Left ventricle myocardium inferior (tissue), 1 donor: ENCODE measurements around the gene ZNF425. TPM values are rescaled to one million over a fixed set of nuclear protein-coding genes. Genes with fewer than 3 reads are reported as not detected.

ENCODE experiments used
- DNase-seq: peaks from one replicate; pipeline ENCODE4 v3.0.0-alpha.2; 2020
- H3K27ac ChIP-seq: fragments of 200-600 bp; replicated peaks from 2 replicates; pipeline ENCODE4 v1.8.0; 2021
- H3K27me3 ChIP-seq: fragments of 200-600 bp; 2 replicates; pipeline ENCODE4 v1.8.0; 2021; ENCODE audit warnings: low read depth
- H3K36me3 ChIP-seq: fragments of 200-600 bp; 2 replicates; pipeline ENCODE4 v1.8.0; 2021
- H3K4me1 ChIP-seq: fragments of 200-600 bp; 2 replicates; pipeline ENCODE4 v1.8.0; 2021
- H3K4me3 ChIP-seq: fragments of 200-600 bp; 2 replicates; pipeline ENCODE4 v1.8.0; 2021; ENCODE audit warnings: mild to moderate bottlenecking, moderate library complexity
- H3K9me3 ChIP-seq: fragments of 200-600 bp; replicated peaks from 2 replicates; pipeline ENCODE4 v1.8.0; 2021
- intact Hi-C: fragments of 100-400 bp; cut with micrococcal nuclease; formaldehyde crosslinking; loops from one replicate; pipeline ENCODE4 v1.11.0; 2022
- total RNA-seq: library from RNA; stranded (reverse); fragmentation: NEBNext Ultra II Directional; extraction: Animal tissue kit (Norgen Biotek cat#: 25700); gene quantifications from one replicate; pipeline ENCODE4 v1.2.1, GENCODE V29; 2021
- TF ChIP-seq, protein P1 (sequence below): fragments of 200-600 bp; IDR thresholded peaks from 2 replicates; pipeline ENCODE4 v1.8.0; 2021; ENCODE audit warnings: antibody characterized with exemption, mild to moderate bottlenecking, borderline replicate concordance
- donor health status: DM: no; HTN: yes; CAD: no; lungs with severe emphysema.

ZNF425 gene
- total RNA-seq, 1 donor from 2014 or later, result 0.58 TPM

DNA sequence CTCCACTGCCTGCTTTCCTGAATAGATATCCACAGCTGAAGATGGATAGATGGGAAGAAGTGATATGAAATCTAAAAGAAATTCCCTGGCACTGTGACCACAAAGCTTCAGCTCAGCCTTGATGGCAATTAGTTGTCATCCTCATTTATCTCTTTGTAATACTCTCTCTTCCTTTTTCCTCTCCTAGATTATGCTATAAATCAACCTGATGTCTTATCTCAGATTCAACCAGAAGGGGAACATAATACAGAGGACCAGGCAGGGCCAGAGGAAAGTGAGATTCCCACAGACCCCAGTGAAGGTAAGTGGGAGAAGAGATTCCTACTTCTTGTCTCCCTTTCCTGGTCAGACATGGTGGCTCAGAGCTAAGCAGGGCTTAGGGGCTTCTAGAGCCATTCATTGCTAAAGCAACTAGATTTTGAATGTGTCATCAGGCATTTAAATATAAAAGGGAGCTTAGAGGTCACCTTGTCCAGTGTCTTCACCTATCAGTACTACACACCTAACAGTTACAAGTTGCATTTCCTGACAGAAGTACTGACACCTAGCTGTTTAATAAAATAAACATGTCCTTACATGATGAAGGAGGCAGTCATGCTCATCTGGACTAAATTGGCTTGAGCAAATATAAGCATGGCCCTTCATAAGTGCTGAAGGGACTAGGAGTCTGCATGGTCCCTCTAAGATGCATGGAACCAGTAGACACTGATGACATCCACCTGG, 40.7 kb upstream of the ZNF425 start:
- Histone ChIP-seq H3K9me3 (no peaks in the 10 kb centered on the region), H3K27ac (no peak overlapping the region), H3K27me3 (no peaks in the 10 kb centered on the region), H3K36me3 (peaks cover 92% of the 10 kb centered on the region), H3K4me3 (no peak overlapping the region), H3K4me1 (no peaks in the 10 kb centered on the region)
- intact Hi-C loops, result no loop called here
- no peak for DNase-seq
- TF ChIP-seq, protein P1, sequence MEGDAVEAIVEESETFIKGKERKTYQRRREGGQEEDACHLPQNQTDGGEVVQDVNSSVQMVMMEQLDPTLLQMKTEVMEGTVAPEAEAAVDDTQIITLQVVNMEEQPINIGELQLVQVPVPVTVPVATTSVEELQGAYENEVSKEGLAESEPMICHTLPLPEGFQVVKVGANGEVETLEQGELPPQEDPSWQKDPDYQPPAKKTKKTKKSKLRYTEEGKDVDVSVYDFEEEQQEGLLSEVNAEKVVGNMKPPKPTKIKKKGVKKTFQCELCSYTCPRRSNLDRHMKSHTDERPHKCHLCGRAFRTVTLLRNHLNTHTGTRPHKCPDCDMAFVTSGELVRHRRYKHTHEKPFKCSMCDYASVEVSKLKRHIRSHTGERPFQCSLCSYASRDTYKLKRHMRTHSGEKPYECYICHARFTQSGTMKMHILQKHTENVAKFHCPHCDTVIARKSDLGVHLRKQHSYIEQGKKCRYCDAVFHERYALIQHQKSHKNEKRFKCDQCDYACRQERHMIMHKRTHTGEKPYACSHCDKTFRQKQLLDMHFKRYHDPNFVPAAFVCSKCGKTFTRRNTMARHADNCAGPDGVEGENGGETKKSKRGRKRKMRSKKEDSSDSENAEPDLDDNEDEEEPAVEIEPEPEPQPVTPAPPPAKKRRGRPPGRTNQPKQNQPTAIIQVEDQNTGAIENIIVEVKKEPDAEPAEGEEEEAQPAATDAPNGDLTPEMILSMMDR, result no peak

DNA sequence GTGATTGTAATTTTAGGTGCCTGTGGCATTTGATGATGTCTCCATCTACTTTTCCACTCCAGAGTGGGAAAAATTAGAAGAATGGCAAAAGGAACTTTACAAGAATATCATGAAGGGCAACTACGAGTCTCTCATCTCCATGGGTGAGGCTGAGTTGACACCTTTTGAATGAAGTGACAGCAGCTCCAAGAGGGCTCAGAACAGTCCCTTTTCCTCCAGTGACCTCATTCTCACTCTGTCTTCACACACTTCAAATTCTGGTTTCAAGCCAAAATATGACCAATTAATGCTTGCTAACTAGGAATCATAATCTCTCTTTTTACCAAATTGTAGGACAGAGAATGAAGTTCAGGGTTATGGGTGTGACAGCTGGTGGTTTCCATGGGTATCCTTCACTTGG, 40.0 kb upstream of the ZNF425 start:
- Histone ChIP-seq H3K4me3 (no peak overlapping the region), H3K4me1 (peaks cover under 1% of the 10 kb centered on the region), H3K27me3 (no peaks in the 10 kb centered on the region), H3K27ac (no peak overlapping the region), H3K9me3 (no peaks in the 10 kb centered on the region), H3K36me3 (peaks cover 85% of the 10 kb centered on the region)
- intact Hi-C loops, result no loop called here
- no peak for DNase-seq
- TF ChIP-seq, protein P1, result no peak

DNA sequence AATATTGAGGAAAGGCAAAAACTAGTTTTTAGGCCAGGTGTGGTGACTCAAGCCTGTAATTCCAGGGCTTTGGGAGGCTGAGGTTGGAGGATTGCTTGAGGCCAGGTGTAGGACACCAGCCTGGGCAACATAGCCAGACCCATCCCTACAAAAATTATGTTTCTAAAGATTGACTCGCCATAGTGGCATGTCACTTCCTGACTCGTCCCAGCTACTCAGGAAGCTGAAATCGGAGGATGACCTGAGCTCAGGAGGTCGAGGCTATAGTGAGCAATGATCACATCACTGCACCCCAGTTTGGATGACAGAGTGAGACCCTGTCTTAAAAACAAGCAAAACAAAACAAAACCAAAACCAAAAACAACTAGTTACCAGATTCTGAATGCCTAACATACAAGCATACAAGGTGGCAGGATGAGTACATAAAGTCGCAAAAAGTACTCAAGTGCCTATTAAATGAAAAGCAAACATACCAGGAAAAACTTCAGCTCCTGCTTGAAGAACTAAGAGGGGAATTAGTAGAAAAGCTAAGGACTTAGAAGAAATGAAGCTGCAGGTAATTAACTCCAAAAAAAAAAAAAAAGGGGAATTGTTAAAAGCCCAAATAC, 35.2 kb upstream of the ZNF425 start:
- H3K27me3 ChIP-seq, result no peaks in the 10 kb centered on the region
- no peak overlapping the region for H3K4me3 ChIP-seq

DNA sequence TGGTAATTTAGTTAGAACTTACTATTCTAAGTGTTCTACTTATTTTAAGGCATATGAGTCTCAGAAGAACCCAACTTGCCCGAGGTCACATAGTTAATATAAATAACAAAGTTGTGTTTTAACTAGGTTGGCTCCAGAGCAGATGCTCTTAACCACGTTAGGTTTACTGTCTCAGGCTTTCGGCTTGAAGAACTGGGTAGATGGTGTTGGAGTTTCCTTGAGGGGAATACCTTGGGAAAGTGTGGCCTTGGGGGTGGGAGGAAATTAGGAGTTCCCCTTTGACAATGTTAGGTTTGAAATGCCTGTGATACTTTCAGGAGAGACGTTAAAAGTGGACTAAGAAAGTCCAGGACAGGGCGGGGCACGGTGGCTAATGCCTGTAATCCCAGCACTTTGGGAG, 30.8 kb upstream of the ZNF425 start:
- no peak for DNase-seq

More for the DNA sequence above, 35.2 kb upstream of the ZNF425 start:
- TF ChIP-seq, protein P1, result no peak
- Histone ChIP-seq H3K9me3 (no peaks in the 10 kb centered on the region), H3K27ac (no peak overlapping the region), H3K36me3 (peaks cover 42% of the 10 kb centered on the region), H3K4me1 (peaks cover 4% of the 10 kb centered on the region)
- DNase-seq, result no peak
- intact Hi-C loops, result no loop called here

DNA sequence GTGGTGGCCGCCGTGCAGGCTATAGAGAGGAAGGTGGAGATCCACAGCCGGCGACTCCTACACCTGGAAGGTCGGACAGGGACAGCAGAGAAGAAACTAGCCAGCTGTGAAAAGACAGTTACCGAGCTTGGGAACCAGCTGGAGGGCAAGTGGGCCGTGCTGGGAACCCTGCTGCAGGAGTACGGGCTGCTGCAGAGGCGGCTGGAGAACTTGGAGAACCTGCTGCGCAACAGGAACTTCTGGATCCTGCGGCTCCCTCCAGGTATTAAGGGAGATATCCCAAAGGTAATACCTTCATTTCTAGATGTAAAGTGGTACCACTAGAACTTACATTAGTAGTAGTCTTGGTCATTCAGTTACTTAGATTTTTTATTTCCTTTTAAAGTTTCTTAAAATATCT, 27.9 kb upstream of the ZNF425 start:
- H3K27me3 ChIP-seq, result no peaks in the 10 kb centered on the region
- DNase-seq, result no peak
- H3K36me3 ChIP-seq, result peaks cover 25% of the 10 kb centered on the region
- no peaks in the 10 kb centered on the region for H3K9me3 ChIP-seq
- TF ChIP-seq, protein P1, result no peak
- H3K4me3 ChIP-seq, result no peak overlapping the region
- no peak overlapping the region for H3K27ac ChIP-seq
- H3K4me1 ChIP-seq, result peaks cover 14% of the 10 kb centered on the region
- intact Hi-C loops, result no loop called here

More for the DNA sequence above, 30.8 kb upstream of the ZNF425 start:
- intact Hi-C loops, result no loop called here
- TF ChIP-seq, protein P1, result no peak
- H3K36me3 ChIP-seq, result peaks cover 28% of the 10 kb centered on the region
- no peaks in the 10 kb centered on the region for H3K27me3 ChIP-seq
- no peak overlapping the region for H3K27ac ChIP-seq
- peaks cover 12% of the 10 kb centered on the region for H3K4me1 ChIP-seq
- no peak overlapping the region for H3K4me3 ChIP-seq
- no peaks in the 10 kb centered on the region for H3K9me3 ChIP-seq
